Kidney glomerular epithelial cell (primary cell): ENCODE data around the gene GIPC1.
"Not testable (repeated sequence)": the region's sequence is repeated elsewhere in the genome, so short reads cannot be mapped to it uniquely, and the experiment has no call there.

Experiments
- DNase-seq: peaks from one replicate; lab custom pipeline; 2025; lab: John Stamatoyannopoulos, UW

The GIPC1 gene

GRCh38 chr19:14496029-14496833 is at the start of gene GIPC1:
GIPC1 (minus strand) TSS chr19:14496127; CDS start chr19:14482976, 13,151 bp downstream.
- peak; percentile 98 for DNase-seq

- DNase-seq: no peak
These were observed 49.8 kb upstream of the GIPC1 start for GRCh38 chr19:14545716-14546082.

DNA sequence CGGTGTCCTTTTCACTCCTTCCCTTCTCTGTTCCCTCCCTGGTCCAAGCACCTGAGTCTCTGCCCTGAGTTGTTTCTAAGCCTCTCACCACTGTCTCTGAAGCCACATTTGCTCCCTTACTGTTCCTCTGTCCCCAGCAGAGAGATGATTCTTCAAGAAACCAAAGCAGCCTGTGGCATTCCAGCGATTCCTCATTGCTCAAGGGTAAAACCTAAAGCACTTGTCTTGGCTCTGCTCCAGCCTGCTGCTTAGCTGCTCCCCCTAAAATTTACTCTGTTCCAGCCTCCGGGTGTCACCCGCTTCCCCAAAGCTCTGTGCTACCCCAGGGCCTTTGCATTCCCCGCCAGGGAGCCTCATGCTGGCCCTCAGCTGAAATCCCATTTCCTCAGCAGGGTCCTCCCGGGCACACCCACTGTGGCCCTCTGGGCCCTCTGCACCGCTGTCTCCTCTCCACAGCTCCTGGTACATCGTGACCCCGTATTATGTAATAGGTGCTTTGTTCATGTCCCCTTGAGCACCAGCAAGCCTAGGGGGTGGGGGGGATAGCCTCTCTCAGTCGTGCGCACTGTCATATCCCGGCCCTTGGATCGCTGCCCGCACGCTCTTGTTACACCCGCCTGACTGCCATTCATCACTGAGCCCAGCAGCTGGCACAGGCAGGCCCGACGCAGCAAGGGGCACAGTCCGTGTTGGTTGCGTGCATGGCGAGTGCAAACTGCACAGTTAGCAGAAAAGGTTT is 49.2 kb upstream of the GIPC1 start:
- no peak for DNase-seq

DNA sequence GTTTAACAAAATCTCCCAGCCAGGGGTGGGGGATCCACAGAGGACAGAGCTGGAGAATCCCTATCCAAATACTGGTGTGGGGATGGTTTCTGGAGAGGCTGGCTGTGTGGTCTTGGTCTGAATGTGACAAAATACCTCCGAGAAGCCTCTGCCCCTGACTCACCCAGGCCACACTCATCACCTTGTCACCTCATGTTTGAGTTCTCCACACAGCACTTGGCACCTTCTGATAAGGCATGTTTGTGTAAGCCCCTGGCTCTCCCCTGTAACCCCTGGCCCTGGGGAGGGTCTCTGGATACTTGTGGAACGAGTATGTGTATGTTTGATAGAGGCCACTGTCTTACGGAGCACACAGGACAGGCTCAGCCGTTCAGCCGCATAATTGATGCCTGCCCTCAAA is 48.1 kb upstream of the GIPC1 start:
- DNase-seq: no peak

DNA sequence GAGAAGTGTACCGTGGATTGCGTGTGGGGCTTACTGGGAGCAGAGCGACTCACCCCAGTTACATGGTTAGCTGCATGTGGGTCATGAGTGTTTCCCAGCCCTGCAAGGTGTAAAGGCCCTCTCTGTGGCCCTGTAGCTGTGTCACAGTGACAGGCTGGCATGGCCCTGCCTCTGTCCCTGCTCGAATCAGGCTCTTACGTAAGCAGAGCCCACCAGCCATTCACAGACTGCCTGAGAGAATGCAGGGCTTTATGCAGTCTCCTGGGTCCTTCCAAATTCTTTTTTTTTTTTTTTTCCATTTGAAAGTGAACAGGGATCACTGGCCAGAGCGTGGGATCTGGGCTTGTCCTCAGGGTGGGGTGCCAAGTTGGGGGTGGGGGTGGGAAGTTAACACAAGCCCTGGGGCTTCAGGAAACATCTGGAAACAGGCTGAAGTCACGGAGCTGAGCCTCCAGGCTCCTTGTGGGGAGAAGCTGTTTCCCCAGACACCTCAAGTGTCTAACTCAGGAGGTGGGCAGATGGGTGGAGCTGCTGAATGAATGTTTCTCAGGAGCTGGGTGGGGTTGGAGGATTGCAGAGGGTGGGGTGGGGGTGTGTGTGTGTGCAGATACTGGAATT is 46.9 kb upstream of the GIPC1 start:
- no peak for DNase-seq

- not testable (repeated sequence) for DNase-seq
These were observed 46.1 kb upstream of the GIPC1 start for GRCh38 chr19:14541979-14542378.

- DNase-seq: no peak
These were observed 45.0 kb upstream of the GIPC1 start for GRCh38 chr19:14540741-14541525.

DNA sequence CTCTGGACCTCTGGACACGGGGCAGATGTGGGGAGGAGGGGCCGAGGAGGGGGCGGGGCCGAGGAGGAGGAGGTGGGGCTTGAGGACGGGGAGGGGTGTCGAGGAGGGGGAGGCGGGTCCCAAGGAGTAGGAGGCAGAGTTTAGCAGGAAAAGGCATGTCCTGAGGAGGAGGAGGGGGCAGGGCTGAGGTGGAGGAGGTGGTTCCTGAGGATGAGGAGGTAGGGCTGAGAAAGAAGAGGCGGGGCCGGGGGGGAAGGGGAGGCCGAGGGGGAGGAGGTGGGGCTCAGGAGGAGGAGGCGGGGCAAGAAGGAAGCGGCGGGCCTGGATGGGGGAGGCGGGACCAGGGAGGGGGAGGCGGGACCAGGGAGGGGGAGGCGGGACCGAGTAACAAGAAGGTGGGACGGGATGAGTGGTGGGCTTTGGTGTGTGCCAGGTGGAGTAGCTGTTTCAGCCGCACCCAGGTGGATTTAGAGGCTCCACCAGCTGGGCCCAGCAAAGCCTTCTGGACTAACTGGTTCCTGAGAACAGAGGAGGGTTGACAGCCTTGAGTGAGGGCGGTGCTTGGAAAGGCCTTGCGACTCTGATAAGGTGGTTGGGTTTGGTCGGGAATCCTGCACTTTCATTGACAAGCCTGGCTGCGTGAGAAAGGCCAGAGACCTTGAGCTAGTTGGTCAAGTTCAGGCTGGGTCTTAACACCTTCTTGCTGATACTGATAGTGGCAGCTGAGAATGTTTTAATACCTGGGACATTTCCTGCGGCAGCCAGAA is 41.2 kb upstream of the GIPC1 start:
- DNase-seq: no peak

GRCh38 chr19:14533450-14533849 is 37.5 kb upstream of the GIPC1 start:
- no peak for DNase-seq

GRCh38 chr19:14530506-14530905 is 34.6 kb upstream of the GIPC1 start:
- no peak for DNase-seq

- no peak for DNase-seq
These were observed 34.0 kb upstream of the GIPC1 start for GRCh38 chr19:14530005-14530348.

GRCh38 chr19:14529254-14530004 is 33.5 kb upstream of the GIPC1 start, which contains the start of gene TECR:
TECR (plus strand) TSS chr19:14529594; CDS start chr19:14529697, 103 bp downstream.
- DNase-seq: peak; percentile 99

GRCh38 chr19:14528419-14529253 is 32.7 kb upstream of the GIPC1 start:
- DNase-seq: no peak

DNA sequence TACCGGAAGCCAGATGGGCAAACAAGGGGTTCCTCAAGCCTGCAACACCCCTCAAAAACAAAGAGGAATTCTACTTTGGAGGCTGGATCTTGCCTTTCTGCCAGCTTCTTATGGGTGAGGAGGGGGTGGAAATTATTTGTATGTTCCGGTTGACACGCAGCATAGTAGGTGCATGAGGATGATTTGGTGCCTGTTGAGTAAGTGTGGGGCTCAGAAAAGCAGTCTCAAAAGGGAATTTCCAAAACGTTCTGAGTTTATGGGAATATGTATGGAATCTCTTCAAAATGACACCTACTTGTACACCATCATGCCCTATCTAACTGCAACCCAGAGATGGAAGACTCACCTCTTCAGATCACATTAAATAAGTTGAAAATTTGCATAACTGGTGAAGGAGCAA is 30.5 kb upstream of the GIPC1 start:
- DNase-seq: no peak

GRCh38 chr19:14525729-14526128 is 29.8 kb upstream of the GIPC1 start:
- no peak for DNase-seq

- no peak for DNase-seq
These were observed 24.6 kb upstream of the GIPC1 start for GRCh38 chr19:14520543-14520942.

- peak; percentile 84 for DNase-seq
These were observed 24.0 kb upstream of the GIPC1 start for GRCh38 chr19:14519860-14520407.

GRCh38 chr19:14519245-14519859 is 23.4 kb upstream of the GIPC1 start:
- no peak for DNase-seq
